Neural progenitor cell (in vitro differentiated cells): ENCODE results near the gene TNFAIP6.

Source experiments
- CTCF ChIP-seq: fragments of 200-600 bp; sonication (generic); IDR thresholded peaks from 2 replicates; pipeline ENCODE4 v1.5.1; 2017; ENCODE audit warnings: antibody characterized with exemption, mild to moderate bottlenecking
- EZH2phosphoT487 ChIP-seq: fragments of 200-600 bp; sonication (generic); IDR thresholded peaks from 2 replicates; pipeline ENCODE4 v1.6.1; 2017; ENCODE audit warnings: antibody characterized with exemption

- TF ChIP-seq EZH2phosphoT487 = no peak
- no peak for TF ChIP-seq CTCF
Measured at GRCh38 chr2:151325581-151326095, 31.8 kb upstream of the TNFAIP6 start.
